Measurements from ENCODE around the gene PRRT4. TPM values are rescaled to one million over a fixed set of nuclear protein-coding genes. Genes with fewer than 3 reads are reported as not detected.

The PRRT4 gene
- total and polyA plus RNA-seq, 2 of the 13 experiments (the other 11 are each of a cell fraction or from before 2014, with no cell fraction given): not detected

DNA sequence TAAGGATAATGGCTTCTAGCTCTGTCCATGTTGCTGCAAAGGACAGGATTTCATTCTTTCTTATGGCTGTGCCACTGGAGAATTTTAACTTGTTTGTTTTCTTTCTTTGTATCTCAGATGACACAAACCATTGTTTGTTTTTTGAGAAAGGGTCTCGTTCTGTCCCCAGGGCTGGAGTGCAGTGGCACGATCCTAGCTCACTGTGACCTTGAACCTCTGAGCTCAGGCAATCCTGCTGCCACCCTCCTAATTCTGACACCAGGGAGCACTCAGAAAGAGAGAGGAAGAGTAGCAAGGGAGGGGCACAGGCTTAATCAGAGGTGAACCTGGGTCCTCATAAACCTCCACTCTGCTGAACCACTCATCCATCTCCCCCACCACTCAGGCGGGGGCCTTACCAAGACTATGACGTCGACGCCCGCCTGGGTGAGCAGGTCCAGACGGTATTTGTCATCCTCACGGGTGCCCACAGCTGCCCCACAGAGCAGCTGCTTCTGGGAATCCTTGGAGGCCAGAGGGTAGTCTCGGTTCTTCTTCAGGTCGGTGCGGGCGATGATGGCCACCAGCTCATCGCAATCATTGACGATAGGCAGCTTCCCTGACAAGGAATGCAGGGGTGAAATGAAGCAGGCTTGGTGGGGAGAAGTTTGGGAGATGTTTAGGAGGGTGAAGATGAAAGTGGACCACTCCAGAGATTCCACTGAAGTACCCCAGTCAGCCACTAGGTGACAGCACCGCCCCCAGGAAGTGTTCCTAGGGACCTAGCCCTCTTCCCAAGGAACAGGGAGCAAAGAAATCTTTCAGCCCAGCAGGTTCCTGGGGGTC lies 36.7 kb upstream of the PRRT4 start:
- ChIA-PET CTCF (ENCODE audit: low intra/inter-chr PET ratio, low total read pairs) (interaction anchor here (1.8 to 3.6 kb wide), 2 partner anchors 28 to 63 kb away, joined by 13 to 48 read pairs; no protein-coding TSS in a partner anchor), POLR2A (interaction anchor here (0.8 to 1.4 kb wide), 5 partner anchors 11 to 126 kb away, joined by 3 to 6 read pairs (median 3); partner anchors contain the start of gene RBM28)
- no TSS peak for BruUV-seq (replicated peaks)
- H3K79me2 ChIP-seq (ENCODE audit: insufficient read depth, low read length): no peaks in the 10 kb centered on the region
- intact Hi-C loops (cut with micrococcal nuclease; ENCODE audit: unreplicated experiment) (loop anchor here (1.0 kb wide), 2 partner anchors 27 to 61 kb away; no protein-coding TSS in a partner anchor), in situ Hi-C loops (cut with HindIII; ENCODE audit: extremely low pct_ligation_motif_present, low pct_unique_long_range_greater_than_20kb) (loop anchor here (5.0 kb wide), 1 partner anchor 59 kb away; the partner anchor contains the start of gene HILPDA)
- H3K27me3 ChIP-seq (ENCODE audit: control insufficient read depth in 1 of 2, insufficient read depth in 2 of 2, low read length in 2 of 2): no peaks in the 10 kb centered on the region
- peak overlapping the region in 1 of 3 experiments; percentile 17; a peak in 1 of 6 replicates for H3K4me3 ChIP-seq (replicated peaks in 1 of 3; ENCODE audit: insufficient read depth in 1 of 3, low read depth in 2 of 3, low read length in 3 of 3)
- peaks cover 19% of the 10 kb centered on the region for H3K4me1 ChIP-seq (ENCODE audit: insufficient read depth, low read length)
- no peak overlapping the region for H3K9ac ChIP-seq (ENCODE audit: insufficient read depth, low read depth, low read length)
- ATAC-seq: peak; percentile 84
- H4K20me1 ChIP-seq (ENCODE audit: insufficient read depth, low read length): no peaks in the 10 kb centered on the region; the same call in 1 of the 2 replicates
- 39% methylated on average over 15 of the region's 16 CpGs for WGBS (ENCODE audit: low lambda C conversion rate)
- H3K4me2 ChIP-seq (ENCODE audit: low read depth, low read length): peak overlapping the region; percentile 21; the same call in 1 of the 2 replicates
- DNase-seq (ENCODE audit: low spot score): no peak
- H3K27ac ChIP-seq (ENCODE audit: extremely low read length, insufficient read depth, low read length): peak overlapping the region; percentile 8
- no peak overlapping the region for H2AFZ ChIP-seq (ENCODE audit: low read length)
- peaks cover 14 to 33% of the 10 kb centered on the region in 2 experiments; a peak in 4 of 5 replicates for H3K36me3 ChIP-seq (replicated peaks in 1 of 2; ENCODE audit: control insufficient read depth in 1 of 2, insufficient read depth in 2 of 2, low read length in 2 of 2)
- no peaks in the 10 kb centered on the region for H3K9me3 ChIP-seq (ENCODE audit: low read length)
- FAIRE-seq: peak; percentile 79
- TF ChIP-seq, protein P1, sequence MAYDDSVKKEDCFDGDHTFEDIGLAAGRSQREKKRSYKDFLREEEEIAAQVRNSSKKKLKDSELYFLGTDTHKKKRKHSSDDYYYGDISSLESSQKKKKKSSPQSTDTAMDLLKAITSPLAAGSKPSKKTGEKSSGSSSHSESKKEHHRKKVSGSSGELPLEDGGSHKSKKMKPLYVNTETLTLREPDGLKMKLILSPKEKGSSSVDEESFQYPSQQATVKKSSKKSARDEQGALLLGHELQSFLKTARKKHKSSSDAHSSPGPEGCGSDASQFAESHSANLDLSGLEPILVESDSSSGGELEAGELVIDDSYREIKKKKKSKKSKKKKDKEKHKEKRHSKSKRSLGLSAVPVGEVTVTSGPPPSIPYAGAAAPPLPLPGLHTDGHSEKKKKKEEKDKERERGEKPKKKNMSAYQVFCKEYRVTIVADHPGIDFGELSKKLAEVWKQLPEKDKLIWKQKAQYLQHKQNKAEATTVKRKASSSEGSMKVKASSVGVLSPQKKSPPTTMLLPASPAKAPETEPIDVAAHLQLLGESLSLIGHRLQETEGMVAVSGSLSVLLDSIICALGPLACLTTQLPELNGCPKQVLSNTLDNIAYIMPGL (CRISPR knock-in tag; IDR thresholded peaks at IDR 0.05; ENCODE audit: borderline replicate concordance in 1 of 2, low read depth in 1 of 2): 0 out of 4 replicates have a peak, but pooled peaks of 1 of the 2 experiments have one; percentile 28
- TF ChIP-seq GATAD2A (CRISPR knock-in tag; IDR thresholded peaks at IDR 0.05) (peak; percentile 73), HCFC1 (IDR thresholded peaks at IDR 0.05; ENCODE audit: low read depth, low read length) (no peak), KDM4B (CRISPR knock-in tag; IDR thresholded peaks at IDR 0.05) (no peak), TEAD3 (CRISPR knock-in tag; optimal IDR thresholded peaks at IDR 0.05; ENCODE audit: borderline replicate concordance) (peak; percentile 57), HNF4A (CRISPR knock-in tag; IDR thresholded peaks at IDR 0.05) (peak; percentile 50; the same call in 1 of the 2 replicates), FOSL2 (CRISPR knock-in tag; IDR thresholded peaks at IDR 0.05) (0 out of 2 replicates have a peak, but pooled peaks have one; percentile 8), CHD4 (IDR thresholded peaks at IDR 0.05; ENCODE audit: borderline replicate concordance, low read length) (no peak), SOX6 (IDR thresholded peaks at IDR 0.05) (no peak), SOX6 (CRISPR knock-in tag; IDR thresholded peaks at IDR 0.05) (peak; percentile 85)
- TF ChIP-seq, protein P2, sequence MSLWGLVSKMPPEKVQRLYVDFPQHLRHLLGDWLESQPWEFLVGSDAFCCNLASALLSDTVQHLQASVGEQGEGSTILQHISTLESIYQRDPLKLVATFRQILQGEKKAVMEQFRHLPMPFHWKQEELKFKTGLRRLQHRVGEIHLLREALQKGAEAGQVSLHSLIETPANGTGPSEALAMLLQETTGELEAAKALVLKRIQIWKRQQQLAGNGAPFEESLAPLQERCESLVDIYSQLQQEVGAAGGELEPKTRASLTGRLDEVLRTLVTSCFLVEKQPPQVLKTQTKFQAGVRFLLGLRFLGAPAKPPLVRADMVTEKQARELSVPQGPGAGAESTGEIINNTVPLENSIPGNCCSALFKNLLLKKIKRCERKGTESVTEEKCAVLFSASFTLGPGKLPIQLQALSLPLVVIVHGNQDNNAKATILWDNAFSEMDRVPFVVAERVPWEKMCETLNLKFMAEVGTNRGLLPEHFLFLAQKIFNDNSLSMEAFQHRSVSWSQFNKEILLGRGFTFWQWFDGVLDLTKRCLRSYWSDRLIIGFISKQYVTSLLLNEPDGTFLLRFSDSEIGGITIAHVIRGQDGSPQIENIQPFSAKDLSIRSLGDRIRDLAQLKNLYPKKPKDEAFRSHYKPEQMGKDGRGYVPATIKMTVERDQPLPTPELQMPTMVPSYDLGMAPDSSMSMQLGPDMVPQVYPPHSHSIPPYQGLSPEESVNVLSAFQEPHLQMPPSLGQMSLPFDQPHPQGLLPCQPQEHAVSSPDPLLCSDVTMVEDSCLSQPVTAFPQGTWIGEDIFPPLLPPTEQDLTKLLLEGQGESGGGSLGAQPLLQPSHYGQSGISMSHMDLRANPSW (CRISPR knock-in tag; IDR thresholded peaks at IDR 0.05; ENCODE audit: borderline replicate concordance): no peak
- TF ChIP-seq, protein P3, sequence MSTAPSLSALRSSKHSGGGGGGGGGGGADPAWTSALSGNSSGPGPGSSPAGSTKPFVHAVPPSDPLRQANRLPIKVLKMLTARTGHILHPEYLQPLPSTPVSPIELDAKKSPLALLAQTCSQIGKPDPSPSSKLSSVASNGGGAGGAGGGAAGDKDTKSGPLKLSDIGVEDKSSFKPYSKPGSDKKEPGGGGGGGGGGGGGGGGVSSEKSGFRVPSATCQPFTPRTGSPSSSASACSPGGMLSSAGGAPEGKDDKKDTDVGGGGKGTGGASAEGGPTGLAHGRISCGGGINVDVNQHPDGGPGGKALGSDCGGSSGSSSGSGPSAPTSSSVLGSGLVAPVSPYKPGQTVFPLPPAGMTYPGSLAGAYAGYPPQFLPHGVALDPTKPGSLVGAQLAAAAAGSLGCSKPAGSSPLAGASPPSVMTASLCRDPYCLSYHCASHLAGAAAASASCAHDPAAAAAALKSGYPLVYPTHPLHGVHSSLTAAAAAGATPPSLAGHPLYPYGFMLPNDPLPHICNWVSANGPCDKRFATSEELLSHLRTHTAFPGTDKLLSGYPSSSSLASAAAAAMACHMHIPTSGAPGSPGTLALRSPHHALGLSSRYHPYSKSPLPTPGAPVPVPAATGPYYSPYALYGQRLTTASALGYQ (CRISPR knock-in tag; IDR thresholded peaks at IDR 0.05): no peak

All from HepG2 (cell line).